Measurements from ENCODE around the gene NLRP12.

NLRP12 gene

GRCh38 chr19:53823380-53824120 lies 564 bp downstream of the NLRP12 start:
- no peak overlapping the region for H3K27ac ChIP-seq (ENCODE audit: low read depth, low read length)

DNA sequence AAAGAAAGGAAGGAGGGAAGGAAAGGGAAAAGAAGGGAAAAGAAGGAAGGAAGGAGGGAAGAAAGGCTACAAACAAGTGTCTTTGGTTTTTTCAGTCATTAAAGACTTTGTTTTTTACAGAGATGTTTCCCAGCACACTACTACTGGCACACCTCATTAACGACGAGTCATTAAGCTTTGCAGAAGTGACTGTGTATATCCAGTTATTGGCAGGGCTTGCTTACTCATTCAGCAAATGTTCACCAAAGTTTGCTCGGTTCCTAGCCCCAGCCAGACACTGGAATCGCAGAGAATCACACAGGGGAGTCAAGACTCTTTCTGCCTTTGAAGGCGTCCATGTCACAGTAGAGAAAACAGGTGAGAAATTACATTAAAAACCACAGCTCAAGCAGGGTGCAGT lies 4.3 kb downstream of the NLRP12 start:
- Histone ChIP-seq H3K9ac (ENCODE audit: low read length) (no peak overlapping the region), H3K4me3 (ENCODE audit: low read length) (no peak overlapping the region), H3K4me1 (ENCODE audit: control insufficient read depth, insufficient read depth, low read length) (no peaks in the 10 kb centered on the region), H3K27me3 (ENCODE audit: control insufficient read depth, insufficient read depth, low read length) (no peaks in the 10 kb centered on the region), H3K27ac (ENCODE audit: low read depth, low read length) (no peak overlapping the region), H3K36me3 (ENCODE audit: control insufficient read depth, insufficient read depth, low read length) (no peaks in the 10 kb centered on the region)

More at GRCh38 chr19:53823380-53824120, 564 bp downstream of the NLRP12 start:
- no peaks in the 10 kb centered on the region for H3K4me1 ChIP-seq (ENCODE audit: control insufficient read depth, insufficient read depth, low read length)
- no peak overlapping the region for H3K9ac ChIP-seq (ENCODE audit: low read length)
- no peaks in the 10 kb centered on the region for H3K27me3 ChIP-seq (ENCODE audit: control insufficient read depth, insufficient read depth, low read length)
- no peaks in the 10 kb centered on the region for H3K36me3 ChIP-seq (ENCODE audit: control insufficient read depth, insufficient read depth, low read length)
- H3K4me3 ChIP-seq (ENCODE audit: low read length): no peak overlapping the region

- Histone ChIP-seq H3K9ac (ENCODE audit: low read length) (no peak overlapping the region), H3K27me3 (ENCODE audit: control insufficient read depth, insufficient read depth, low read length) (no peaks in the 10 kb centered on the region), H3K4me3 (ENCODE audit: low read length) (no peak overlapping the region)
These were observed 5.4 kb downstream of the NLRP12 start for GRCh38 chr19:53818756-53819155.

GRCh38 chr19:53813996-53814395 lies 10.1 kb downstream of the NLRP12 start:
- Histone ChIP-seq H3K4me1 (ENCODE audit: control insufficient read depth, insufficient read depth, low read length) (no peaks in the 10 kb centered on the region), H3K9ac (ENCODE audit: low read length) (no peak overlapping the region), H3K27ac (ENCODE audit: low read depth, low read length) (no peak overlapping the region), H3K27me3 (ENCODE audit: control insufficient read depth, insufficient read depth, low read length) (no peaks in the 10 kb centered on the region), H3K36me3 (ENCODE audit: control insufficient read depth, insufficient read depth, low read length) (no peaks in the 10 kb centered on the region), H3K4me3 (ENCODE audit: low read length) (no peak overlapping the region)

More at GRCh38 chr19:53818756-53819155, 5.4 kb downstream of the NLRP12 start:
- Histone ChIP-seq H3K4me1 (ENCODE audit: control insufficient read depth, insufficient read depth, low read length) (no peaks in the 10 kb centered on the region), H3K36me3 (ENCODE audit: control insufficient read depth, insufficient read depth, low read length) (no peaks in the 10 kb centered on the region), H3K27ac (ENCODE audit: low read depth, low read length) (no peak overlapping the region)

- H3K4me3 ChIP-seq (ENCODE audit: low read length): no peak overlapping the region
These were observed 11.8 kb downstream of the NLRP12 start for GRCh38 chr19:53812335-53812734.

DNA sequence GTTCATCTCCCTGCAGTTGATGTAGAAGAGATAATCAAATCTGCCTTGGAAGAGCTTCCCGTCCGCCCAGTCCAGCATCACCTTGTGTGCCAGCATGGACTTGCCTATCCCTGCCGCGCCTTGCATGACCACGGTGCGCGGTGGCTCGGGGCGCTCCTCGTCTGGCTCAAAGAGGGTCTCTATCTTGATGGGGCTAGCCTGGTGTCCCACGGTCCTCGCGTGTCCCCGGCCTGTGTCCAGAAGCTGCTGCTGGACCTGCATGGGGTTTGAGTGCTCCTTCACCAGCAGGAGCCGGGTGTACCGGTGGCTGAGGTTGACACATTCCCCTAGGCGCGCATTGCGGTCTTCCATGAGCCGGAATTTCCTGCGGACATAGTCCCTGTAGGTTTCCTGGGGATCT lies 13.2 kb downstream of the NLRP12 start:
- H3K9ac ChIP-seq (ENCODE audit: low read length): no peak overlapping the region
- H3K27me3 ChIP-seq (ENCODE audit: control insufficient read depth, insufficient read depth, low read length): no peaks in the 10 kb centered on the region
- H3K4me3 ChIP-seq (ENCODE audit: low read length): no peak overlapping the region
- H3K36me3 ChIP-seq (ENCODE audit: control insufficient read depth, insufficient read depth, low read length): no peaks in the 10 kb centered on the region
- no peak overlapping the region for H3K27ac ChIP-seq (ENCODE audit: low read depth, low read length)
- H3K4me1 ChIP-seq (ENCODE audit: control insufficient read depth, insufficient read depth, low read length): no peaks in the 10 kb centered on the region

More at GRCh38 chr19:53812335-53812734, 11.8 kb downstream of the NLRP12 start:
- H3K4me1 ChIP-seq (ENCODE audit: control insufficient read depth, insufficient read depth, low read length): no peaks in the 10 kb centered on the region
- no peaks in the 10 kb centered on the region for H3K36me3 ChIP-seq (ENCODE audit: control insufficient read depth, insufficient read depth, low read length)
- no peak overlapping the region for H3K27ac ChIP-seq (ENCODE audit: low read depth, low read length)
- no peak overlapping the region for H3K9ac ChIP-seq (ENCODE audit: low read length)
- H3K27me3 ChIP-seq (ENCODE audit: control insufficient read depth, insufficient read depth, low read length): no peaks in the 10 kb centered on the region

- Histone ChIP-seq H3K27me3 (ENCODE audit: control insufficient read depth, insufficient read depth, low read length) (no peaks in the 10 kb centered on the region), H3K4me1 (ENCODE audit: control insufficient read depth, insufficient read depth, low read length) (no peaks in the 10 kb centered on the region), H3K36me3 (ENCODE audit: control insufficient read depth, insufficient read depth, low read length) (no peaks in the 10 kb centered on the region), H3K27ac (ENCODE audit: low read depth, low read length) (no peak overlapping the region), H3K9ac (ENCODE audit: low read length) (no peak overlapping the region), H3K4me3 (ENCODE audit: low read length) (no peak overlapping the region)
These were observed 13.9 kb downstream of the NLRP12 start for GRCh38 chr19:53810187-53810546.

- Histone ChIP-seq H3K27me3 (ENCODE audit: control insufficient read depth, insufficient read depth, low read length) (no peaks in the 10 kb centered on the region), H3K4me3 (ENCODE audit: low read length) (no peak overlapping the region), H3K27ac (ENCODE audit: low read depth, low read length) (no peak overlapping the region), H3K9ac (ENCODE audit: low read length) (no peak overlapping the region), H3K36me3 (ENCODE audit: control insufficient read depth, insufficient read depth, low read length) (no peaks in the 10 kb centered on the region), H3K4me1 (ENCODE audit: control insufficient read depth, insufficient read depth, low read length) (no peaks in the 10 kb centered on the region)
These were observed 14.5 kb downstream of the NLRP12 start for GRCh38 chr19:53809518-53810186.

DNA sequence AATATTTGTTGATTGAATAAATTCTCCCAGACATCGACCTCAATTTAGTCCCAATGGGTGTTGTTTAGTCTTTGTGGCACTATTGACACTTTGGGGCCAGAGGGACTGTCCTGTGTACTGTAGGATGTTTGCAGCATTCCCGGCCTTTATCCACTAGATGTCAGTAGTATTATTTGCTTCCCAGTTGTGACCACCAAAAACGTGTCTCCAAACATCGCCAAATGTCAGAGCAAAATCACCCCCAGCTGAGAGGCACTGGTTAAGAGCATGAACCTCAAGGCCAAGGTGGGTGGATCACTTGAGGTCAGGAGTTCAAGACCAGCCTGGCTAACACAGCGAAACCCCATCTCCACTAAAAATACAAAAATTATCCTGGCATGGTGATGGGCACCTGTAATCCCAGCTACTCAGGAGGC lies 15.4 kb downstream of the NLRP12 start:
- Histone ChIP-seq H3K4me1 (ENCODE audit: control insufficient read depth, insufficient read depth, low read length) (no peaks in the 10 kb centered on the region), H3K27ac (ENCODE audit: low read depth, low read length) (no peak overlapping the region), H3K27me3 (ENCODE audit: control insufficient read depth, insufficient read depth, low read length) (no peaks in the 10 kb centered on the region), H3K4me3 (ENCODE audit: low read length) (no peak overlapping the region), H3K9ac (ENCODE audit: low read length) (no peak overlapping the region), H3K36me3 (ENCODE audit: control insufficient read depth, insufficient read depth, low read length) (no peaks in the 10 kb centered on the region)

- no peak overlapping the region for H3K9ac ChIP-seq (ENCODE audit: low read length)
- no peaks in the 10 kb centered on the region for H3K4me1 ChIP-seq (ENCODE audit: control insufficient read depth, insufficient read depth, low read length)
- no peaks in the 10 kb centered on the region for H3K27me3 ChIP-seq (ENCODE audit: control insufficient read depth, insufficient read depth, low read length)
- H3K27ac ChIP-seq (ENCODE audit: low read depth, low read length): no peak overlapping the region
- no peak overlapping the region for H3K4me3 ChIP-seq (ENCODE audit: low read length)
- H3K36me3 ChIP-seq (ENCODE audit: control insufficient read depth, insufficient read depth, low read length): no peaks in the 10 kb centered on the region
These were observed 22.9 kb downstream of the NLRP12 start for GRCh38 chr19:53801257-53801656.

DNA sequence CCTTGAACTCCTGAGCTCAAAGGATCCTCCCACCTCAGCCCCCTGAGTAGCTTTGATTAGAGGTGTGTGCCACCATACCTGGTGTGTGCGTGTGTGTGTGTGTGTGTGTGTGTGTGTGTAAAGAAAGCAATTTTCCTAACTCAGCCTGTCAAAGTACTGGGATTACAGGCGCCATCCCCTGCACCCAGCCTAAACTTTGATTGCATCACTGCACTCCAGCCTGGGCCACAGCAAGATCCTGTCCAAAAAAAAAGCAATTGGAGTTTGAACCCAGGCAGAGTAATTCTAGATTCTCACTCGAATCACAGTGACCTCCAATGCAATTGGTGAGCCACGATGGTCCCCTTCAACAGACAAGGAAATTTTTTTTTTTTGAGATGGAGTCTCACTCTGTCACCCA lies 29.1 kb downstream of the NLRP12 start:
- H3K27ac ChIP-seq (ENCODE audit: low read depth, low read length): no peak overlapping the region
- no peak overlapping the region for H3K9ac ChIP-seq (ENCODE audit: low read length)
- H3K4me1 ChIP-seq (ENCODE audit: control insufficient read depth, insufficient read depth, low read length): no peaks in the 10 kb centered on the region
- H3K4me3 ChIP-seq (ENCODE audit: low read length): no peak overlapping the region
- H3K36me3 ChIP-seq (ENCODE audit: control insufficient read depth, insufficient read depth, low read length): no peaks in the 10 kb centered on the region
- H3K27me3 ChIP-seq (ENCODE audit: control insufficient read depth, insufficient read depth, low read length): no peaks in the 10 kb centered on the region

- no peaks in the 10 kb centered on the region for H3K27me3 ChIP-seq (ENCODE audit: control insufficient read depth, insufficient read depth, low read length)
- no peak overlapping the region for H3K4me3 ChIP-seq (ENCODE audit: low read length)
- H3K27ac ChIP-seq (ENCODE audit: low read depth, low read length): no peak overlapping the region
- H3K36me3 ChIP-seq (ENCODE audit: control insufficient read depth, insufficient read depth, low read length): no peaks in the 10 kb centered on the region
- no peak overlapping the region for H3K9ac ChIP-seq (ENCODE audit: low read length)
- no peaks in the 10 kb centered on the region for H3K4me1 ChIP-seq (ENCODE audit: control insufficient read depth, insufficient read depth, low read length)
These were observed 31.2 kb downstream of the NLRP12 start for GRCh38 chr19:53792721-53793433.

Measured in rectal smooth muscle tissue (tissue), 1 donor.